Neural progenitor cell (in vitro differentiated cells): ENCODE data around the gene PUM1. TPM values are rescaled to one million over a fixed set of nuclear protein-coding genes. Genes with fewer than 3 reads are reported as not detected.
A peak's percentile ranks its signal among the peaks of the same experiment; 100 is the strongest.

ENCODE experiments used
- DNase-seq: peaks from one replicate; pipeline ENCODE4 v3.0.0-alpha.2; 2016; ENCODE audit warnings: low spot score
- H2AFZ ChIP-seq: fragments of 200-600 bp; sonication (generic); replicated peaks from 2 replicates; pipeline ENCODE4 v1.6.1; 2016; ENCODE audit warnings: antibody characterized with exemption
- H3F3A ChIP-seq: fragments of 200-600 bp; sonication (generic); 2 replicates; pipeline ENCODE4 v1.6.1; 2016; ENCODE audit warnings: antibody characterized with exemption, low read depth
- H3K27ac ChIP-seq: fragments of 200-600 bp; sonication (generic); 2 replicates; pipeline ENCODE4 v1.5.1; 2016; ENCODE audit warnings: mild to moderate bottlenecking
- H3K27me3 ChIP-seq: fragments of 200-600 bp; sonication (generic); 2 replicates; pipeline ENCODE4 v1.6.1; 2016; ENCODE audit warnings: mild to moderate bottlenecking, moderate library complexity
- H3K36me3 ChIP-seq: fragments of 200-600 bp; sonication (generic); 2 replicates; pipeline ENCODE4 v1.5.1; 2016
- H3K4me1 ChIP-seq: fragments of 200-600 bp; sonication (generic); 2 replicates; pipeline ENCODE4 v1.6.1; 2016; ENCODE audit warnings: mixed run types
- H3K4me2 ChIP-seq: fragments of 200-600 bp; sonication (generic); 2 replicates; pipeline ENCODE4 v1.6.1; 2016
- H3K4me3 ChIP-seq: fragments of 200-600 bp; sonication (generic); 2 replicates; pipeline ENCODE4 v1.5.1; 2016
- H3K79me2 ChIP-seq: fragments of 200-600 bp; sonication (generic); 2 replicates; pipeline ENCODE4 v1.6.1; 2016; ENCODE audit warnings: low read depth
- H3K9ac ChIP-seq: fragments of 200-600 bp; sonication (generic); 2 replicates; pipeline ENCODE4 v1.6.1; 2016
- H3K9me3 ChIP-seq: fragments of 200-600 bp; sonication (generic); 2 replicates; pipeline ENCODE4 v1.5.1; 2016; ENCODE audit warnings: low read depth
- H4K20me1 ChIP-seq: fragments of 200-600 bp; sonication (generic); 2 replicates; pipeline ENCODE4 v1.6.1; 2016; ENCODE audit warnings: low read depth
- H3K27ac Mint-ChIP-seq: 3 replicates; pipeline ENCODE4 v1.8.0; 2021; ENCODE audit warnings: mixed read lengths
- H3K27me3 Mint-ChIP-seq: 2 replicates; pipeline ENCODE4 v1.8.0; 2022; ENCODE audit warnings: low read depth, mild to moderate bottlenecking, inconsistent platforms, moderate library complexity, mixed read lengths; ENCODE audit not compliant: insufficient read depth
- H3K36me3 Mint-ChIP-seq: 3 replicates; pipeline ENCODE4 v1.8.0; 2021; ENCODE audit warnings: mixed read lengths
- H3K4me1 Mint-ChIP-seq: 3 replicates; pipeline ENCODE4 v1.8.0; 2021; ENCODE audit warnings: mixed read lengths
- H3K4me3 Mint-ChIP-seq: 3 replicates; pipeline ENCODE4 v1.8.0; 2021; ENCODE audit warnings: mild to moderate bottlenecking, moderate library complexity, mixed read lengths
- H3K9me3 Mint-ChIP-seq: 3 replicates; pipeline ENCODE4 v1.8.0; 2020; ENCODE audit warnings: mixed read lengths
- CTCF ChIP-seq: fragments of 200-600 bp; sonication (generic); IDR thresholded peaks from 2 replicates; pipeline ENCODE4 v1.5.1; 2017; ENCODE audit warnings: antibody characterized with exemption, mild to moderate bottlenecking
- EZH2 ChIP-seq: fragments of 200-600 bp; sonication (generic); IDR thresholded peaks from 2 replicates; pipeline ENCODE4 v1.6.1; 2017; ENCODE audit warnings: antibody characterized with exemption, mild to moderate bottlenecking, moderate library complexity
- EZH2phosphoT487 ChIP-seq: fragments of 200-600 bp; sonication (generic); IDR thresholded peaks from 2 replicates; pipeline ENCODE4 v1.6.1; 2017; ENCODE audit warnings: antibody characterized with exemption
- total RNA-seq: library from RNA; depleted of rRNA; stranded (reverse); fragments of >200 nt; gene quantifications from 2 replicates; pipeline ENCODE4 v1.2.3, GENCODE V29; 2015; ENCODE audit warnings: low replicate concordance

The PUM1 gene
- total RNA-seq, 1 donor from 2014 or later = 130 TPM

- Histone ChIP-seq H3K4me2 (no peak overlapping the region), H3K4me1 (peaks cover 14% of the 10 kb centered on the region), H3K27me3 (no peaks in the 10 kb centered on the region), H3F3A (peaks cover 59% of the 10 kb centered on the region), H3K4me3 (no peak overlapping the region), H4K20me1 (peaks cover 100% of the 10 kb centered on the region), H3K79me2 (peaks cover 100% of the 10 kb centered on the region), H3K36me3 (peaks cover 16% of the 10 kb centered on the region), H3K9me3 (no peaks in the 10 kb centered on the region), H3K9ac (no peak overlapping the region), H3K27ac (no peak overlapping the region), H2AFZ (no peak overlapping the region)
- TF ChIP-seq EZH2 = no peak
- no peak for TF ChIP-seq EZH2phosphoT487
- no peak for TF ChIP-seq CTCF
- no peak for DNase-seq
- Mint-ChIP-seq H3K27ac (no peak overlapping the region), H3K4me3 (no peak overlapping the region), H3K9me3 (no peaks in the 10 kb centered on the region), H3K27me3 (no peaks in the 10 kb centered on the region), H3K36me3 (peaks cover 35% of the 10 kb centered on the region), H3K4me1 (peaks cover 10% of the 10 kb centered on the region)
These were observed 78.8 kb downstream of the PUM1 start for GRCh38 chr1:30986755-30987154.

- H3K4me1 Mint-ChIP-seq = peaks cover 9% of the 10 kb centered on the region
- H3K4me2 ChIP-seq = no peak overlapping the region
- H2AFZ ChIP-seq = no peak overlapping the region
- TF ChIP-seq EZH2phosphoT487 = no peak
- no peak for TF ChIP-seq CTCF
- TF ChIP-seq EZH2 = no peak
- H3K27ac Mint-ChIP-seq = no peak overlapping the region
- H3K9ac ChIP-seq = no peak overlapping the region
- H3K27ac ChIP-seq = no peak overlapping the region
- H3K36me3 ChIP-seq = peaks cover 9% of the 10 kb centered on the region
- peaks cover 56% of the 10 kb centered on the region for H3F3A ChIP-seq
- no peaks in the 10 kb centered on the region for H3K27me3 Mint-ChIP-seq
- no peaks in the 10 kb centered on the region for H3K9me3 ChIP-seq
- H3K4me1 ChIP-seq = peaks cover 14% of the 10 kb centered on the region
- H3K9me3 Mint-ChIP-seq = no peaks in the 10 kb centered on the region
- H3K4me3 ChIP-seq = no peak overlapping the region
- DNase-seq = no peak
- peaks cover 28% of the 10 kb centered on the region for H3K36me3 Mint-ChIP-seq
- peaks cover 100% of the 10 kb centered on the region for H3K79me2 ChIP-seq
- no peaks in the 10 kb centered on the region for H3K27me3 ChIP-seq
- no peak overlapping the region for H3K4me3 Mint-ChIP-seq
- H4K20me1 ChIP-seq = peaks cover 99% of the 10 kb centered on the region
These were observed 80.5 kb downstream of the PUM1 start for GRCh38 chr1:30984991-30985503.

GRCh38 chr1:30984165-30984889 lies 81.2 kb downstream of the PUM1 start:
- H3K36me3 Mint-ChIP-seq = peaks cover 27% of the 10 kb centered on the region

More at GRCh38 chr1:30984165-30984889, 81.2 kb downstream of the PUM1 start:
- Histone ChIP-seq H3K4me1 (peaks cover 14% of the 10 kb centered on the region), H3K4me2 (no peak overlapping the region), H4K20me1 (peaks cover 99% of the 10 kb centered on the region), H3K36me3 (peaks cover 9% of the 10 kb centered on the region), H3F3A (peaks cover 61% of the 10 kb centered on the region), H2AFZ (no peak overlapping the region), H3K9ac (no peak overlapping the region), H3K4me3 (no peak overlapping the region), H3K79me2 (peaks cover 100% of the 10 kb centered on the region), H3K27ac (peak overlapping the region; percentile 8), H3K27me3 (no peaks in the 10 kb centered on the region), H3K9me3 (no peaks in the 10 kb centered on the region)
- no peak for TF ChIP-seq EZH2
- TF ChIP-seq CTCF = no peak
- TF ChIP-seq EZH2phosphoT487 = no peak
- no peak for DNase-seq
- H3K27me3 Mint-ChIP-seq = no peaks in the 10 kb centered on the region
- H3K4me1 Mint-ChIP-seq = peaks cover 9% of the 10 kb centered on the region
- H3K27ac Mint-ChIP-seq = no peak overlapping the region
- H3K9me3 Mint-ChIP-seq = no peaks in the 10 kb centered on the region
- no peak overlapping the region for H3K4me3 Mint-ChIP-seq
